ENCODE data around the gene NKX6-2.
"Not testable (repeated sequence)": the region's sequence is repeated elsewhere in the genome, so short reads cannot be mapped to it uniquely, and the experiment has no call there.

NKX6-2 gene

DNA sequence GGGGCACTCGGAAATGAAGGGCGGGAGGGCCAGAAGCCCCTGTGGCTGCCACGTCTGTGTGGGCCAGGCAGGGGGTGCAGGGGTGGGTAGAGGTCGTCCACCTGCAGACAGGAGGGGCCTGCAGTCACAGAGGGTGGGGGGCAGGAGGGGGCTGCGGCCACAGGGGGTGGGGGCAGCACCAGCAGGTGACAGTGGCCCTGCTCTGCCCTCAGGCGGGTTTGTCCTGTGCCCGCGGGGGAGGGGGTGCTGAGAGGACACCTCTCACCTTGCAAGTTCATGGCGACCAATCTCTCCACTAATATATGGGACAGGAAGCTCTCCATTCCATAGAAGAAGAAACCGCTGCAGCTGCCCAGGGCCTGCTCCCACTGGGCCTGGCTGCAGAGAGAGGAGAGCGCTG is 26.6 kb upstream of the NKX6-2 start:
- no peak for DNase-seq

DNA sequence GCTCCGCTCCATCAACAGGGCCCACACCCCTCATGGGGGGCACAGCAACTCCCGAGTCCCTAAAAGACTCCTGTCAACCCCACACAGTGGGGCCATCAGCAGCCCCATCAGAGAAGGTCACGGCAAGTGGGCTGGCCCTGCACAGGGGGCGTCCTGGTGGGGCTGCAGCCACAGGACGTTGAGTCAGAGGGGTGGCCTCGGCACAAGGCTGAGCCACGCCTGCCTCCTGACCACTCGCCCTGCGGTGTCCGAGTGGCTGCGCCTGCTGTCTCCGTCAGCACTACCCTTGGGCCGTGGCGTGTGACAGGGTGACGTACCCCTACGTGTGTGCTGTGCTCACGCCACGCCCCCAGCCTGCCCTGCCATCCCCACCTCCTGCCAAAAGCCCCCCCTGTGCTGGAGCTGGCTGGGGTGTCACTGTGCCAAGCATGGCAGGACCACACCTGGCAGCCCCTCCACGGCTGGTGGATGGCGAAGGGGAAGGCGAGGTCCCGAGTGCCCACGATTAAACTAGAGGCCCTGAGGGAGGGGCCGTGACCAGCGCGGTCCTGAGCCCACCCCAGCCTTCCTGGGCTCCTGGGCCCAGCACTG is 26.0 kb upstream of the NKX6-2 start:
- no peak for DNase-seq

DNA sequence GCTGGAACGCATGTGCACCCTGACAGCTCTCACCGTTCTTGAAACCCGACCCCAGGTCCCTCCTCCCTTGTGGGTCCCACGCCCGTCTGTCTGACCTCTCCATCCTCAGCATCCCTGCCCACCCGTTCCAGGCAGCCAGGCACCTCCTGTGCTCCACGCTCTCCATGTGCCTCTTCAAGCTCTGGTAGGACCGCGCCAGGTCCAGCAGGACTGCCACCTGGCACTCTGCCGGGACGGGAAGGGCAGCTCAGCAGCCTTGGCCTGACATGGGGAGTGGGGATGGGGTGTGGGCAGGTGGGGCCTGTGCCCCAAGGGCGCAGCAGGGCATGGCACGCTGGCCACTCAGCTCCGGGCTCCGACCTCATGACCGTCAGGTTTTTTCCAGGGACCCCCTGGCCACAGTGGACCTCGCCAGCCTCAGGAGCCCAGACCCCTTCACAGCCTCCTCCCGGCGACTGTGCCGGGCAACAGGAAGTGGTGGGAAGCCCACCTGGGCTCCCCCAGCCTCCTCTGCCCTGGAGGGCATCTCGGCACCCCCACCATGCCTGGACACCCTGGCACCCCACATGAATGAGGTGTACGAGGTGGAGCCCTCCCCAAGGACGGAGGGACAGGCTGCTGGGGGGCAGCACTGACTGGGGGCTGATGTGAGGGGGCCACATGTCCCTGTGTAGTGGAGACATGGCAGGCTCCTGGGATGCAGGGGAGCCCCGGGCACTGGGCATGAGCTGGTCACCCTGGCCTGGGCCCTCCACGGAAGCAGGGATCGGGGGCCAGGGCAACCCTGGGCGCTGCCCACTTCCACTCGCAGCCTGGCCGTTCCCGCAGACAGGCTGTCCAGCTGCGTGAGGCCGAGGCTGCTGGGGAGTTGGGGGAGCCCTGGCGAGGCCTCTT is 25.1 kb upstream of the NKX6-2 start:
- DNase-seq = no peak

DNA sequence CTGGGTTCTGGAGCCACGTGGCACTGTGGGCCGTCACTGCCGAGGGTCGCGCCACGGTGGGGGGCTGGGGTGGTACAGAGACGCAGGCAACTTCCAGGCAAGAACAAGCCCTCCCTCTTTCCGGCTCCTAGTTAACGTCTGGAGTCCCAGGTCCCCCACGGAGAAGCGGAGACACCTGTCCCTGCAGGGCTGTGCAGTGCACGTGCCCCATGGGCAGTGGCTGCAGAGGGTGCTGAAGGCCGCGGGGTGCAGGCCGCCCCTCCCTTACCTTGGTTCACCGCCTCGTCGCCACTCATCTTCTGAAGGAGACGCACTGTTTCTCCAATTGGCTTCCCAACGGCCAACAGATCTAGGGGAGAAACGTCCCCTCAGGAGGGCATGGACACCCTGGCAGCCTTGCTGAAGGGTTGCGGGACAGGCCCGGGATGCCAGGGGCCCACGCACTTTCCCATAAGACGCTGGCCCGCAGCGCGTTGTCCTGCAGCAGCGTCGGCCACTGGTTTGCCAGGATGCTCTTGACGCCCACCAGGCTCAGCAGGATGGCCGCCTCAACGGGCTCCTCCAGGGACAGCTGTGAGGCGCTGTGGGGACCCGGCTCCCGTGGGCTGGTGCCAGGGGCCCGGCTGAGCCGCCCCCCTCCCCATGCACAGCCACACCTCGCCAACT is 24.3 kb upstream of the NKX6-2 start:
- DNase-seq = no peak

DNA sequence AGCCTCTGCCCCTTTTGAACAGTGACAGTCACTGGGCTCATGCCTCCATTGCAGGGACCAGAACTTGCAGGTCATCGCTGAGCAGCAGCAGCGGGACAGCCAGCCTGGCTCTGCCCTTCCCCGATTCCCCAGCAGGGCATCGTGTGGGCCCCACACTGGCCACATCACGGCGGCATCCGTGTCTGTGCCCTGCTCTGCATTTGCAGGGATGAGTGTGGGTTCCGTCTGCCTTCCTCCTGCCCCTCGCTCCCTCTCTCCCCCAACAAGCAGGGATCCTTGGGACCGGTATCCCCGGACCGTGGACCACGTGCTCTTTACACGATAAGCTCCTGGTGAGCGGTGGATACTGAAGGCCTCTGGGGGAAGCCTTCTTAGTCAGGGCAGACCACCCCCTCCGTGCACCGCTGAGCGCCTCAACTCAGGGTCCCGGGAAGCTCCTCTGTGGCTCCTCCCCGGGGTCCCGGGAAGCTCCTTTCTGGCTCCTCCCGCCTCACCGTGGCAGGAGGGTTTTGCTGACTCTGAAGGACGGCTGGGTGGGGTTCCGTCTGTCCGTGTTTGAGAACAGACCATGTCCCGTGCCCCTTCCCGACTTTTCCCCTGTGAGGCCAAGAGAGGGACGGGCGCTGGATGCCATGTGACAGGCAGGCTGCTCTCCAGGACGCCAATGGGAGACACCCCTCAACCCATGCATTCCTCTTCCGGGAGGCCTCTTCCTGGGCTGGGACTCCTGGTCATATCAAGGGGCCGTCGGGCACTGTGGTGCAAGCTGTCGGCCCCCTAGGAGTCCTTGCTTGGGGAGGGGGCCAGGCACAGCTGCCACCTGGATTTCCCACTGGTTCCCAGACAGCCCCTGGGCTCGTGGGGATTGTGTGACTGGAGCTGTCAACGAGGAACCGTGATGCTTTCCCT is 23.5 kb upstream of the NKX6-2 start:
- DNase-seq = no peak

DNA sequence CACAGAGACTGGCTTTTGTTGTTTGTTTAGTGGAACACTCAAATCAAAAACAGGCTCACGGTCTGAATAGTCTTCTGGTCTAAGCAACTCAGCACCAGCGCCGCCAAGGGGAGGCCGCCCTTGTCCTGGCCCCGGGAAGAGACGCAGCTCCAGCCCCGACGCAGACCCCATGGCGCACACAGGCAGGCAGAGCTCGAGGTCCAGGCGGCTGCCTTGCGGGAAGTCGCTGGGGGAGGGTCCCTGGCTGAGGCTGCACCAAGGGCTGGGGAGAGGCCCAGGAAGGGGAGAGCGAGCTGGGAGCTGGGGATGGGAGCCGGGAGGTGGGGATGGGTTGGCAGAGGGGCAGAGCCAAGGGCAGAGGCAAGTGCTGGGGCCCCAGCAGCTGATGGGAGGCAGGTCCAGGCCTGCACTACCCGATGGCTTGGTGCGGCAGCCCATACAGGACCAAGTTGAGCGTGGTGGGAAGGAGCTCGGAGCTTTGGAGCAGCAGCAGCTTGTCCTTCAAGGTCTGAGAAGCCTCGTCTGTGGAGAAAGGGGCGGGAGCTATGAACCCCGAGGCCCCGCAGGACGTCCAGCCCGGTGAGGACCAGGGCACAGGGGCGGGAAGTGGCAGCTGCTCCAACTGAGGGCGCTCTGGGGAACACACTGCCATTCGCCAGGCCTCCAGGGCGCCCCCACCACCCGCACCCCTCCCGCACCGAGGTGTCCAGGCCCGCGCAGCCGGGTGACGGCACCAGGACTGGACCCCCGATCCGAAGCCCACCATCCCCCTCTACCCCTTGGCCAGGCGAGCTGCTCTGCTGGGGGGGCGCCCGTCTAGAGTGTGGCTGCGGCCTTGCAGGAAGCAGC is 22.7 kb upstream of the NKX6-2 start:
- no peak for DNase-seq

DNA sequence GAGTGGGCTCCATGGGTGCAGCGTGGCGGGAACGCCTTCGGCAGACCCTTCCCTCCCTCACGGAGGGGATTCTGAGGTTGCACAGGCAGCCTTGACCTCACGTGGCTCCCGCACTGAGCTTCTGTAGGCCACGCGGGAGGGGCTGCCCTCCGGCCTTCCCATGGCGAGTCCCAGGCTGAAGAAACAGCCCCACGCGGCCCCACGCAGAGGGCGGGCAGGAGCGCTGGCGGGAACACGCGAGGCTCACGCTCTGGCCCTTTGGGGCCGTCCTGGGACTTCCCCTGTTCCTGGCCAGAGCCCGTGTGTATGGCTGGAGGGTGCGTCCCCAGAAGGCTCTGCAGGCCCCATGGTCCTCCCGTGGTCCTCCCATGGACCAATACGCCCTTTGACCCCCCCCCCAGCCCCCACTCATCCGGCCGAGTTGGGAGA is 21.7 kb upstream of the NKX6-2 start:
- DNase-seq = no peak

DNA sequence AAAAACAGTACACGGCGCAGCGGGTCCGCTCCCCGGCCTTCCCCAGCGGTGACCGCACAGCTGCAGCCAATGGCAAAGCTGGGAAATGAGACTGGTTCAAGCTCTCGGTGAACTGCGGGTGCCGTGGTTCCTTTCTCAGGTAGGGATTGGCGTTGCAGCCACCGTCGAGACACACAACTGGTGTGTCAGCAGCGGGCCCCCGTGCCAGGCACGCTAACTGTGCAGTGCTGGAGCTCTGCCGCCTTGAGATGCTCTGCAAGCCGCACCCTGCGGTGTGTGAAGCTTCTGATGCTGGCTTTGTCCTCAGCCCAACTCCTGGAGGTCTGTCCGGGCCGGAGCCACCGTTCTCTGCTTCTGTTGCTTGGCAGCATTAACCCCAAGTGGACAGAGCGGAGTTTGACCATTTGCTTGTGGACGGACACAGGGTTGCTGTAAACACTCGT is 20.6 kb upstream of the NKX6-2 start:
- DNase-seq = no peak

DNA sequence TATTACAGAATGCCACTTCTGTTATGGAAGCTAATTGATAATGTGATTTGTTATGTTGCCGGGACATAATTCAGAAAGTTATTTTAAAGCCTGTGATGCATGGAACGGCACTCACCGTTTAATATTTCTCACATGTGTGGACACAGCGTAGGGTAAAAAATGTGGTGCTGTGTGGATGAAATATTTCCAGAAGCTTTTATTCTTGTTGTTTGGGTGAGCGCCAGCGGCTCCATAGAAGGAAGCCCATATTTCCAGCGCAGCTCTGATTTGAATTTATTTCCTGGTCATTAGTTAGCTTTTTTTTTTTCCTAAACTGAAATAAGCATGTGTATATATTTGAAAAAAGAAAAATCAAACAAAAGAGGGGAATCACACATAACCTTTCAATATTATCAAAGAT is 20.2 kb upstream of the NKX6-2 start:
- no peak for DNase-seq

DNA sequence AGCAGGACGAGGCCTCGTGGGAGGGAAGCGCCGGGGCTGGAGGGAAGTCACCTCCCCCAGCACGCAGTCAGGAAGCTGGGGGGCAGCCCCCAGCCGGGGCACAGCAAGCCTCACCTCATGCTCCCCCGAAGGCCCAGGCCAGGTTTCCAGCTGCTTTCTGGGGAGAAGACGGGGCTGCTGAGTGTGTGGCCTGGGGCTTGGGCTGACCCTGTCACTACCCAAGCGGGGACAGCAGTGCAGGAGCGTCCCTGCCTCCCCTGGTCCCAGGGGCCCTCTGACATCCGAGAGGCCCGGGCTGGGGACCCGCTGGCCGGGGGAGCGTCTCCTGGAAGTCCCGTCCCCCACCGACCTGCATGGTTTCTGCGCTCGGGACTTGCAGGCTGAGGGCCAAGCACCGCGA is 19.7 kb upstream of the NKX6-2 start:
- DNase-seq = no peak

DNA sequence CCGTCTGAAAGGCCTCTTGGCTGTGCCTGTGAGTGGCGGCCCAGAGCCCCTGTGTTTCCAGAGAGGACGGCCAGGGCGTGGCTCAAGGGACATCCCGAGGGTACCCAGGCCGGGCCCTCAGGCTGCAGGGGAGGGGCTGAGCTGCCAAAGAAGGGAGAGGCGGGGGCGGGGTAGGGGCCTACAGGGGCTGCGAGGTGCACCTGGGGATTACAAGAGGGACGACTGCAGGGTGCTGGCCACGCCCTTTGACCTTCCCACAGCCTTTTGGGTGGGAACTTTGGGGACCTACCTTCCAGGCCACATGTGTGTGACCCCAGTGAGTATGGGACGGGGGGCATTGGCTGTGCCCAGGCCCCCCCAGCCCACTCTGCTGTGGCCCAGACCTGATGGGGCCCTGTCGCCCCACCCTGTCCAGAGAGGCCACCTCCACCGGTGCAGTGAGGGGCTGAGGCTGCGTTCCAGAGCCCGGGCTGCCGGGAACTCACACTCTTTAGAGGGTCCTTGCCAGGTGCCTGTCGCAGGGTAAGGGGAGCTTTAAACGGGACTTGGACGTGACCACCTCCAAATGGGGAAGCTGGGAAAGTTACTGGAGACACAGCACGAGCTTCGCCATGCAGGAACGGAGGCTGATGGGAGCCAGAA is 19.0 kb upstream of the NKX6-2 start:
- DNase-seq = no peak

DNA sequence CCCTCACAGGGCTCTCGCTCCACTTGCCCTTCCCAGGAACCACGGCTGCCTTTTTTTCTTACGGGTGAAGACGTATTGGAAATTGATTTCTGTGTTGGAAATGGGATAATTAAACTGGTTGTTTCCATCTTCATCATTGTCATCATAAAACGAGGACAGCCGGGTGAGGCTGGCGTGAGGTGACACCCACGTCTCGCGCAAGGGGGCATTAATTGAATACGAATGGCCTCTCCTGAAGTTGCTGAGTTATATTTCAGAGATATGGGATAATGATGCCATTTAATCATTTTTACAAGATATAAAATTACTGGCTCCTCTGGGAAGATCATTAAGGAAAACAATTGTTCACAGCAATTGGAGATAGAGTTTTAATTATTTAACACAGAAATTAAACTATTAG is 18.3 kb upstream of the NKX6-2 start:
- DNase-seq = no peak

DNA sequence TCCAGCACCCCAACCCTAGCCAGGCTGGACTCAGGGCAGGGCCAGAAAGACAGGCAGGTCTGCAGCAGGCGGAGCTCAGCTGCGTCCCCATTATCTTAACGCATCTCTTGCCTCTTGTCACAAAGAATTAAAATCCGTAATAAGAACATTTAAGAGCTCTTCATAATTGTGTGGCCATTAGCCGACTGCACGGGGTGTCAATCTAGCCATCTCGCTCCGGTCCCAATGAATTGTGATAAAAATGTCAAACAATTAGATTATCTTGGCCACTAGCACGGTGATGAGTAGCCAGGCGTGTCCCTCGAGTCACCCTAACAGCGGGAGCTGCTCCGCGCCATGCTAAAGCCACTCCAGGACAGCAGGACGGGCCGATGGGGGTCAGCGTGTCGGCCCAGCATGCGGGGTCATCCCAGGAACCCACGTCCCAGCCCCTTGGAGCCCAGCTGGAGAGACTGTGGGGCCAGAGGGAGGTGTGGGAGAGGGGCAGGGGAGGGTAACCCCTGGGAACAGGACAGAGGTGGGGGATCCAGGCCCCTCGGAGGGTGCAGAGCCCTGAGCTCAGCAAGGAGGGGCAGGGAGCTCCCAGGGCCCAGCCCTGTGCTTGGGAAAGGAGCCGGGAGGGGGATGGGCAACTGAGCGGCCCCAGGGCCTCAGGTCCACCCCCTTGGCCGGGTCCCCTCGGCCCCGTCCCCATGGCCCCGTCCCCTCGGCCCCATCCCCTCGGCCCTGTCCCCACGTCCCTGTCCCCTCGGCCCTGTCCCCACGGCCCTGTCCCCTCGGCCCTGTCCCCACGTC is 17.7 kb upstream of the NKX6-2 start:
- no peak for DNase-seq

DNA sequence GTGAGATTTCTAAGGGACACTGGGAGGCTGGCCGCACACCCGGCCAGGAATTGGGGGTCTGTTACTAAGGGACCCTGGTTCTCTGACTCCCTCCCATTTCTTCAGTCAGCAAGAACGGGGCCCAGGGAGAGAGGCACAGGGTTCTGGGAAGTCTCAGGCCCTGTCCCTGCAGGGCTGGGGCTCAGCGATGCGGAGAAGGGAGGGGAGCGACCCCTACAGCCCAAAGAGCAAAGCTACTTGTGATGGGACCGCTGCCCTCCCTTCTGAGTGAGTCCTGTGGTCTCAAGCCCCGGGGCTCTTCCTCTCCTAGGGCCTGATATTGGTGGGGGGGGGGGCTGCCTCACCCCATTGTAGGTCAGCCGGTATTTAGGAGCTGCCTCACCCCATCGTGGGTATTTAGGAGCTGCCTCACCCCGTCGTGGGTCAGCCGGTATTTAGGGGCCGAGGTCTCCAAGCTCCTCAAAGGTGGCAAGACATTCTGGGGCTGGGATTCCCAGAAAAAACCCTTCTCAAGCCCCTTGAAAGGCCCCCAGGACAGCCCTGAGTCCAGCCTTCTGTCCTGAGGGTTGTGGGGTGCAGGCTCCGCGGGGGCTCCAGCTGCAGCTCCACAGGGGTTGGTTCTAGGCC is 16.9 kb upstream of the NKX6-2 start:
- no peak for DNase-seq

DNA sequence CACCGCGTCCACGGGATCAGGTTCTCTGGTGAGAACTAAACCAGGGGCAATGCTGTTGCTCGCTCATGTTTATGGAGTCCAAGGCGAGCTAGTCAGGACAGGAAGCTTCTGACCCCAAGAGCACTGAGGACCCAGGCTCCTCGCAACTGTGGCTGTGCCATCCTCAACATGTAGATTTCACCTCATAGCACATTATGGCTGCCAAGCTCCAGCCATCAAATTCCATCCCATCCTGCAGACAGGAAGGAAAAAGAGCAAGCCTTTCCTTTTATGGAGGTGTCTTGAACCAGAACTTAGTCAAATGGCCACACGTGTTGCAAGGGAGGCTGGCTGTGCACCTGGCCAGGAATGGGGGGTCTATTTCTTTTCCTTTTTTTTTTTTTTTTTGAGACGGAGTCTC is 16.1 kb upstream of the NKX6-2 start:
- DNase-seq = no peak

DNA sequence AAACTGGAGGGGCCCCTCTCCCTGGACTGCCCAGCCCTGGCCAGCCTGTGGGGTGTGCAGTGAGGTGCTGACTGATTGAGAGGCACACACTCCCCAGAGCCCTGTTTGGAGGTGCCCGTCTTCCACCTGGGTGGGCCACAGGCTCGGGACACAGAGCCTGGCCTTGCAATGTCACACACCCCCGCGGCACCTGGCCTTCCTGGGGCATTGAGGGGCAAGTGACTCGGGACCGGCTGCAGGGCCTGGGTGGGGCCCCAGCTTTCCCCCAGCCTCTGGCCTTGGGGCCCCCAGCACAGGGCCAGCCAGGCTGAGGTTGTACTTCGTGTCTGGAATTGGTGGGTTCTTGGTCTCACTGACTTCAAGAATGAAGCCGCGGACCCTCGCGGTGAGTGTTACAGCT is 13.9 kb upstream of the NKX6-2 start:
- no peak for DNase-seq

DNA sequence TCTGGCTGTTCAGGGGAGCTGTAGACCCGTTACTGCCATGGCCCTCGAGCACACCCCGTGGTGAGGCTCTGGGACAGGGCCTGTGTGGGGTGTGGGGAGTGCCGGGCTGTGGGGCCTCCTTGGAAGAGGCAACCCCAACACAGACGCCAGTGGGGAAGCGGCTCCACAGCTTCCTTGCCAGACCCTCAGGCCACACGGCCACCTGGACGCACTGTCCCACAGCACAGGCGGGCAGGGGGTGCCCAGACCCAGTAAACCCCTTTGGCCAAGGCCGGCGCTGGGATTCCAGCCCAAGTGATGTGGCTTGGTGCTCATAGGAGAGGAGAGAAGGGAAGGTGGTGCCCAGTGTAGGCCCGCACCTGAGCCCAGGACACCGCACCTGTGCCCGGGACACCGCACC is 12.9 kb upstream of the NKX6-2 start:
- no peak for DNase-seq

DNA sequence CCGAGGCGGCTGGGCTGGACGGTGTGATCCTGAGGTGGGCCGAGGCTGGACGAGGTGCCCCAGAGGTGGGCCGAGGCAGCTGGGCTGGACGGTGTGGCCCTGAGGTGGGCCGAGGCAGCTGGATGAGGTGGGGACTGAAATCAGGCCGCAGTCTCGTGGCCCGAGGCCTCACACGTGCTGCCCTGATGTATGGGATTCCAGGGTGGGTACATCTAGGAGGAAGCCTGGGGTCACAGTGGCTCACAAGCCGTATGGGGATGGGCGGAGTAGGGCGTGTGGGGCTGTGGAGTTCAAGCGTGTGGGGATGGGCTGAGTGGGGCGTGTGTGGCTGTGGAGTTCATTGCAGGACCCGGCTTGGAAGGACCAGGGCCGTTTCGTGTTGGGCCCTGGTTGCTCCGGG is 12.5 kb upstream of the NKX6-2 start:
- no peak for DNase-seq

DNA sequence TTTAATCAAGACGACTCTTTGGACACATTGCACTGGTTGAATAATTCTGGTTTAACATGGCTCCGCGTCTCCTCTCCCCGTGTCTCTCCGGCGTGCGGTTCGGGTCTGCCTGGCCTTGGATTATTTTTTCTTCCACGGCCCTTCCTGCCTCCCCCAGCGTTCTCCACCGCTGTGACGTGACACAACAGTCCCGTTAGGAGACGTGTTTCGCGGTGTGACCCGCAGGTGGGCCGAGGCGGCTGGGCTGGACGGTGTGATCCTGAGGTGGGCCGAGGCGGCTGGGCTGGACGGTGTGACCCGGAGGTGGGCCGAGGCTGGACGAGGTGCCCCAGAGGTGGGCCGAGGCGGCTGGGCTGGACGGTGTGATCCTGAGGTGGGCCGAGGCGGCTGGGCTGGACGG is 12.0 kb upstream of the NKX6-2 start:
- not testable (repeated sequence) for DNase-seq

DNA sequence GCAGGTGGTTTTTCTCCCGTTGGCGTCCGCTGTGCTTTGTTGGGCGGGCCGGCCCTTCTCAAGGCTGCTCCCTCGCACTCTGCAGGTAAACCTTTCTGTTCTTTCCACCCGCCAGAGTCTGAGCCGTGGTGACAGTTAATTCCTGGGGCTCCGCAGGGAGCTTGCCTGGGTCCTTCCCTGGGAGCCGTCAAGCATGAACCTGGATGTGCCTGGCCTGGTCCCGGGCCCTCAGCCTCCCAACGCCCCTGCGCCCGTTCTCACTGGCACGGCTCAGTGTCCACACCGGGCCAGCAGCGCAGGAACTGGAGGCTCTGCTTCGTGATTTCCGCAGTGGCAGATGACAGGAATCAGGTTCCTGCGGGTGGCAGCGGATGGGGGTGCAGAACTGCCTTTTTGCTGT is 10.9 kb upstream of the NKX6-2 start:
- no peak for DNase-seq

Data from CD4-positive, alpha-beta T cell treated with Interleukin-12 subunit alpha and Interleukin-12 subunit beta, for 1 hour (primary cell).